H1 (cell line): ENCODE measurements around the gene MRPS5. TPM values are rescaled to one million over a fixed set of nuclear protein-coding genes. Genes with fewer than 3 reads are reported as not detected.

Experiments
- CTCF ChIA-PET: fragments of 300-600 bp; sonication (Branson Sonifier 250); formaldehyde crosslinking; loops from one replicate; lab custom pipeline; 2021; ENCODE audit not compliant: partially characterized antibody; lab: Charles Lee
- POLR2A ChIA-PET: fragments of 300-600 bp; sonication (Branson Sonifier 250); formaldehyde crosslinking; loops from one replicate; lab custom pipeline; 2021; ENCODE audit warnings: inconsistent platforms; ENCODE audit not compliant: partially characterized antibody; lab: Charles Lee
- DNase-seq, 2 experiments: peaks; one replicate each; pipeline versions ENCODE4 v3.0.0 to v3.0.0-alpha.2; 2010 to 2022; ENCODE audit warnings: low spot score in 2 of 2, low read depth in 1 of 2, mixed read lengths in 1 of 2
- FAIRE-seq: peaks from 2 replicates; lab custom pipeline; 2011; peaks lifted over from hg19 to GRCh38; lab: Jason Lieb, UNC
- H2AFZ ChIP-seq: 2 replicates; pipeline ENCODE4 v1.8.1; 2012; ENCODE audit warnings: low read length, inconsistent platforms
- H2AK5ac ChIP-seq: 2 replicates; pipeline ENCODE4 v1.6.1; 2013; ENCODE audit warnings: low read depth, low read length
- H2BK120ac ChIP-seq: replicated peaks from 2 replicates; pipeline ENCODE3; 2013; ENCODE audit warnings: low read depth, low read length, inconsistent platforms
- H2BK12ac ChIP-seq: 2 replicates; pipeline ENCODE4 v1.6.1; 2013; ENCODE audit warnings: low read depth, low read length
- H2BK15ac ChIP-seq: 2 replicates; pipeline ENCODE4 v1.6.1; 2013; ENCODE audit warnings: low read length
- H2BK20ac ChIP-seq: 2 replicates; pipeline ENCODE4 v1.6.1; 2013; ENCODE audit warnings: low read length
- H2BK5ac ChIP-seq: 2 replicates; pipeline ENCODE4 v1.6.1; 2013; ENCODE audit warnings: low read depth, low read length
- H3K14ac ChIP-seq: 2 replicates; pipeline ENCODE4 v1.6.1; 2013; ENCODE audit warnings: inconsistent platforms; ENCODE audit not compliant: insufficient read length
- H3K18ac ChIP-seq: 2 replicates; pipeline ENCODE4 v1.6.1; 2013; ENCODE audit warnings: low read length; ENCODE audit errors: extremely low read depth
- H3K23ac ChIP-seq: 2 replicates; pipeline ENCODE4 v1.6.1; 2013; ENCODE audit warnings: inconsistent platforms; ENCODE audit not compliant: insufficient read length
- H3K23me2 ChIP-seq: 2 replicates; pipeline ENCODE4 v1.6.1; 2013; ENCODE audit warnings: low read depth, low read length
- H3K27ac ChIP-seq: 2 replicates; pipeline ENCODE4 v1.6.1; 2011; ENCODE audit warnings: low read depth, low read length, inconsistent platforms
- H3K27me3 ChIP-seq, 4 experiments: replicated peaks in 1 of 4; 1 replicate in 1 of 4; 2 replicates in 3 of 4; pipeline versions ENCODE4 v1.6.1 to v1.8.1; 2011 to 2013; ENCODE audit warnings: low read length in 3 of 4, mild to moderate bottlenecking in 3 of 4, inconsistent platforms in 2 of 4, mixed read lengths in 2 of 4, moderate library complexity in 1 of 4; ENCODE audit not compliant: control insufficient read depth in 3 of 4, insufficient read depth in 3 of 4; ENCODE audit errors: extremely low read depth in 1 of 4
- H3K36me3 ChIP-seq, 4 experiments: 2 replicates each; pipeline versions ENCODE4 v1.6.1 to v1.8.1; 2011 to 2013; ENCODE audit warnings: mild to moderate bottlenecking in 4 of 4, low read length in 3 of 4, moderate library complexity in 2 of 4, control low read depth in 1 of 4, inconsistent platforms in 1 of 4; ENCODE audit not compliant: insufficient read depth in 4 of 4, control insufficient read depth in 2 of 4
- H3K4ac ChIP-seq: replicated peaks from 2 replicates; pipeline ENCODE3; 2013; ENCODE audit warnings: low read length, low read depth, mixed read lengths, inconsistent platforms; ENCODE audit not compliant: insufficient read length
- H3K4me1 ChIP-seq, 4 experiments: replicated peaks in 1 of 4; 1 replicate in 1 of 4; 2 replicates in 3 of 4; pipeline versions ENCODE4 v1.6.1 to v1.8.1; 2011 to 2013; ENCODE audit warnings: low read length in 3 of 4, inconsistent platforms in 2 of 4, mixed read lengths in 1 of 4; ENCODE audit not compliant: insufficient read depth in 4 of 4, control insufficient read depth in 3 of 4
- H3K4me2 ChIP-seq, 2 experiments: 2 replicates each; pipeline versions ENCODE4 v1.6.1 to v1.8.1; 2011 to 2013; ENCODE audit warnings: low read depth in 2 of 2, low read length in 2 of 2, control low read depth in 1 of 2, inconsistent platforms in 1 of 2, mild to moderate bottlenecking in 1 of 2; ENCODE audit not compliant: insufficient read depth in 1 of 2
- H3K4me3 ChIP-seq, 4 experiments: fragments of 200-600, 300-600 bp in 1 of 4; sonication (generic), shearing (Covaris generic), sonication (Bioruptor Twin) in 1 of 4; 2 replicates each; pipeline versions ENCODE4 v1.5.1 to v1.8.1; 2011 to 2016; ENCODE audit warnings: low read length in 4 of 4, low read depth in 3 of 4, control low read depth in 2 of 4, inconsistent platforms in 2 of 4, mild to moderate bottlenecking in 2 of 4, mixed read lengths in 1 of 4, moderate library complexity in 1 of 4; ENCODE audit not compliant: insufficient read depth in 2 of 4; ENCODE audit errors: extremely low read depth in 1 of 4
- H3K56ac ChIP-seq: replicated peaks from 2 replicates; pipeline ENCODE3; 2013; ENCODE audit warnings: low read depth, mild to moderate bottlenecking, mixed read lengths, low read length, inconsistent platforms; ENCODE audit not compliant: insufficient read length
- H3K79me1 ChIP-seq: 2 replicates; pipeline ENCODE4 v1.6.1; 2013; ENCODE audit warnings: low read depth, low read length, control low read depth
- H3K79me2 ChIP-seq, 2 experiments: 2 replicates each; pipeline versions ENCODE4 v1.6.1 to v1.8.1; 2012 to 2013; ENCODE audit warnings: low read length in 2 of 2, mild to moderate bottlenecking in 2 of 2, inconsistent platforms in 1 of 2; ENCODE audit not compliant: insufficient read depth in 2 of 2, control insufficient read depth in 1 of 2
- H3K9ac ChIP-seq, 4 experiments: replicated peaks in 1 of 4; 1 replicate in 1 of 4; 2 replicates in 3 of 4; pipeline versions ENCODE4 v1.6.1 to v1.8.1; 2011 to 2013; ENCODE audit warnings: low read depth in 3 of 4, low read length in 3 of 4, control low read depth in 2 of 4, mild to moderate bottlenecking in 2 of 4, moderate library complexity in 2 of 4, inconsistent platforms in 1 of 4; ENCODE audit errors: extremely low read depth in 1 of 4
- H3K9me3 ChIP-seq, 2 experiments: 2 replicates each; pipeline versions ENCODE4 v1.6.1 to v1.8.1; 2012 to 2013; ENCODE audit warnings: mild to moderate bottlenecking in 2 of 2, moderate library complexity in 2 of 2, control low read depth in 1 of 2, inconsistent platforms in 1 of 2, low read depth in 1 of 2, low read length in 1 of 2, mixed read lengths in 1 of 2; ENCODE audit not compliant: insufficient read depth in 2 of 2
- H4K20me1 ChIP-seq, 2 experiments: replicated peaks in 1 of 2; 2 replicates each; pipeline versions ENCODE3 to v1.8.1; 2011 to 2013; ENCODE audit warnings: inconsistent platforms in 2 of 2, low read length in 2 of 2, mild to moderate bottlenecking in 1 of 2; ENCODE audit not compliant: insufficient read depth in 2 of 2, control insufficient read depth in 1 of 2
- H4K5ac ChIP-seq: 2 replicates; pipeline ENCODE4 v1.6.1; 2013; ENCODE audit warnings: low read length, low read depth, mixed read lengths, inconsistent platforms; ENCODE audit not compliant: insufficient read length
- H4K8ac ChIP-seq: 2 replicates; pipeline ENCODE4 v1.8.0; 2013; ENCODE audit warnings: mild to moderate bottlenecking, moderate library complexity, low read length, inconsistent platforms; ENCODE audit not compliant: insufficient read depth; ENCODE audit errors: extremely low read depth
- H4K91ac ChIP-seq: replicated peaks from 2 replicates; pipeline ENCODE3; 2013; ENCODE audit warnings: low read length, mixed read lengths, inconsistent platforms; ENCODE audit not compliant: insufficient read length
- EP300 ChIP-seq, 2 experiments: IDR thresholded peaks; 1 replicate in 1 of 2; 2 replicates in 1 of 2; pipeline ENCODE4 v1.6.1; 2011 to 2012; ENCODE audit warnings: low read depth in 2 of 2, low read length in 2 of 2, mild to moderate bottlenecking in 2 of 2, borderline replicate concordance in 1 of 2, inconsistent platforms in 1 of 2, moderate library complexity in 1 of 2
- JUND ChIP-seq: IDR thresholded peaks from 2 replicates; pipeline ENCODE4 v1.6.1; 2011; ENCODE audit warnings: mild to moderate bottlenecking, improper control_type of control experiment, low read length
- SAP30 ChIP-seq: fragments of 300-600 bp; sonication (generic); IDR thresholded peaks from 2 replicates; pipeline ENCODE4 v1.7.1; 2012; ENCODE audit warnings: low read length, moderate library complexity, mild to moderate bottlenecking, inconsistent platforms; ENCODE audit not compliant: insufficient read depth, insufficient replicate concordance
- SP2 ChIP-seq: IDR thresholded peaks from 2 replicates; pipeline ENCODE4 v1.6.1; 2012; ENCODE audit warnings: mild to moderate bottlenecking, low read length, inconsistent platforms
- SP4 ChIP-seq: IDR thresholded peaks from 2 replicates; pipeline ENCODE4 v1.6.1; 2012; ENCODE audit warnings: low read length, inconsistent platforms
- TAF1 ChIP-seq: IDR thresholded peaks from 2 replicates; pipeline ENCODE4 v1.6.1; 2011; ENCODE audit warnings: mild to moderate bottlenecking, low read depth, low read length
- TCF12 ChIP-seq: IDR thresholded peaks from 2 replicates; pipeline ENCODE4 v1.6.1; 2011; ENCODE audit warnings: low read depth, mild to moderate bottlenecking, low read length
- ZNF274 ChIP-seq: IDR thresholded peaks from 2 replicates; pipeline ENCODE4 v1.7.0; 2012; ENCODE audit warnings: low read length, borderline replicate concordance; ENCODE audit errors: extremely low read depth
- WGBS, 2 experiments: shearing (Covaris generic) in 1 of 2; methylation state at CpG; one replicate each; pipeline versions ENCODE4 v1.1.6 to v1.1.7; 2013 to 2015; ENCODE audit warnings: low lambda C conversion rate in 2 of 2, mixed read lengths in 2 of 2, inconsistent platforms in 1 of 2, low coverage in 1 of 2, missing lambda C conversion rate in 1 of 2; ENCODE audit not compliant: insufficient replicate concordance in 2 of 2, insufficient coverage in 1 of 2, insufficient read length in 1 of 2; ENCODE audit errors: extremely low coverage in 1 of 2, missing lambda C conversion rate in 1 of 2; 5-methylcytosine and 5-hydroxymethylcytosine counted together
- polyA plus RNA-seq, 7 experiments: library from polyadenylated mRNA; depleted of rRNA in 3 of 7; stranded (reverse) in 5 of 7; unstranded in 2 of 7; fragments of >200 nt in 5 of 7; fragments of 200-250 nt in 2 of 7; gene quantifications; 1 replicate in 5 of 7; 2 replicates in 1 of 7; 4 replicates in 1 of 7; pipeline versions ENCODE4 v1.2.1 to v1.2.3, GENCODE V29; 2011 to 2013; ENCODE audit warnings: missing spikeins in 2 of 7, mixed read lengths in 2 of 7
- total RNA-seq: library from RNA; stranded (reverse); fragmentation: NEBNext Ultra II Directional; extraction: Animal tissue kit (Norgen Biotek cat#: 25700); gene quantifications from 2 replicates; pipeline ENCODE4 v1.2.1, GENCODE V29; 2021

Gene MRPS5
- total and polyA plus RNA-seq, 2 of the 8 experiments (the other 6 are each of a cell fraction or from before 2014, with no cell fraction given), result 36.7 to 53.0 TPM

DNA sequence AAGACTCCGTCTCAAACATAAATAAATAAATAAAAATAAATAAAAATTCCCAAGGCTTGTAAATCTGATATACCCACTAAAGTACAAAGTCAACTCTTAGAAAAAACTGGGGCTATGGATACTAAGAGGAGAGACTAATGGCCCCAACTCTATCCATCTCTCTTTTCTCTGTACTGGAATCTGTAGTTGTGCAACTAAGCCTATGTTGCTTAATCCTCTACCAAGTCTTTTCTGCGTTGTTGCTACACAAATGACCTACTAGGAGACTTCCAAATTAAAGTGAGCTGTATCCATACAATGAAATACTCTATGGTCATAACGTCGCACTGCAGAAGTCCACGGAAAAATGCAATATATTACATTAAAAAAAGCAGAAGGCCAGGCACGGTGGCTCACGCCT lies 8.1 kb downstream of the MRPS5 start:
- Histone ChIP-seq H3K4ac (no peak overlapping the region), H3K79me2 (peaks cover 3 to 8% of the 10 kb centered on the region in 2 experiments; a peak in 2 of 4 replicates), H3K56ac (no peak overlapping the region), H3K27me3 (no peaks in the 10 kb centered on the region), H2BK120ac (no peak overlapping the region), H2AK5ac (no peak overlapping the region), H3K23me2 (no peaks in the 10 kb centered on the region), H4K8ac (no peak overlapping the region), H4K5ac (no peak overlapping the region), H3K36me3 (peaks cover 0 to 34% (median 18%) of the 10 kb centered on the region in 4 experiments; a peak in 5 of 8 replicates), H3K4me3 (no peak overlapping the region), H3K18ac (no peak overlapping the region), H3K79me1 (peaks cover 2% of the 10 kb centered on the region; the same call in 1 of the 2 replicates), H3K4me1 (no peaks in the 10 kb centered on the region; a peak in 1 of 7 replicates), H2BK20ac (no peak overlapping the region), H2BK12ac (no peak overlapping the region), H2BK15ac (no peak overlapping the region), H3K23ac (no peak overlapping the region), H3K4me2 (no peak overlapping the region), H3K9ac (no peak overlapping the region), H3K27ac (no peak overlapping the region), H4K20me1 (peaks cover 0 to 5% of the 10 kb centered on the region in 2 experiments), H4K91ac (no peak overlapping the region), H3K9me3 (no peaks in the 10 kb centered on the region), H2BK5ac (no peak overlapping the region), H2AFZ (no peak overlapping the region), H3K14ac (no peak overlapping the region)
- DNase-seq, result no peak
- FAIRE-seq, result no peak
- ChIA-PET POLR2A (no interaction called here), CTCF (interaction anchor here (0.7 to 1.0 kb wide), 2 partner anchors 46 to 152 kb away, joined by 3 to 4 read pairs; partner anchors contain the start of gene ZNF514)
- 96% methylated on average over 7 of the region's 7 CpGs; no CpG with 5 or more reads in 1 of the 2 experiments for WGBS, 2 experiments
- TF ChIP-seq ZNF274, result no peak
- TF ChIP-seq SP4, result no peak
- TF ChIP-seq TAF1, result no peak
- TF ChIP-seq EP300 (IDR thresholded peaks at IDR 0.05; ENCODE audit: borderline replicate concordance in 1 of 2, low read depth in 2 of 2, low read length in 2 of 2), result no peak
- no peak for TF ChIP-seq SP2
- TF ChIP-seq JUND, result no peak
- no peak for TF ChIP-seq TCF12
- no peak for TF ChIP-seq SAP30
